ENCODE measurements around the gene GPR162. TPM values are rescaled to one million over a fixed set of nuclear protein-coding genes. Genes with fewer than 3 reads are reported as not detected.

Gene GPR162
- total and polyA plus RNA-seq, 7 experiments from 2014 or later: 0.30 to 10.5 (median 0.38) TPM; not detected in 2

- H3K9me3 ChIP-seq (ENCODE audit: control insufficient read depth in 2 of 3, low read length in 3 of 3): no peaks in the 10 kb centered on the region
- no peak overlapping the region for H3K27ac Mint-ChIP-seq
- no peak for ATAC-seq
- POLR2A ChIA-PET: interaction anchor here (0.6 to 1.6 kb wide), 2 partner anchors 8 to 91 kb away, joined by 3 to 4 read pairs; partner anchors contain the start of gene CDCA3
- H3K27me3 ChIP-seq (ENCODE audit: control insufficient read depth in 2 of 2, insufficient read depth in 2 of 2, low read length in 2 of 2): no peaks in the 10 kb centered on the region
- H3K4me3 ChIP-seq (ENCODE audit: low read length): no peak overlapping the region
- H3K36me3 Mint-ChIP-seq: peaks cover 0 to 11% (median 10%) of the 10 kb centered on the region in 5 donors
- CTCF ChIA-PET: interaction anchor here (1.0 to 1.7 kb wide), 2 partner anchors 9 to 22 kb away, joined by 3 to 8 read pairs; no protein-coding TSS in a partner anchor
- no peak for DNase-seq
- no peak overlapping the region for H3K4me3 Mint-ChIP-seq
- H3K9me3 Mint-ChIP-seq: no peaks in the 10 kb centered on the region
- H3K4me1 Mint-ChIP-seq: peaks cover 0 to 3% (median 0%) of the 10 kb centered on the region in 7 donors
- H3K36me3 ChIP-seq (ENCODE audit: control insufficient read depth in 2 of 3, insufficient read depth in 3 of 3, low read length in 3 of 3): peaks cover 0 to 6% (median 4%) of the 10 kb centered on the region in 3 experiments
- no peaks in the 10 kb centered on the region for H3K4me1 ChIP-seq (ENCODE audit: control insufficient read depth in 2 of 2, insufficient read depth in 2 of 2, low read length in 2 of 2)
- H3K27me3 Mint-ChIP-seq: no peaks in the 10 kb centered on the region
- intact Hi-C loops (cut with micrococcal nuclease): no loop called here
- no peak overlapping the region for H3K27ac ChIP-seq (ENCODE audit: low read depth, low read length)
These were observed 21.7 kb downstream of the GPR162 start for GRCh38 chr12:6843118-6843902.

GRCh38 chr12:6845395-6845794 is 23.8 kb downstream of the GPR162 start:
- no peak overlapping the region for H3K27ac Mint-ChIP-seq
- Histone ChIP-seq H3K27me3 (ENCODE audit: control insufficient read depth in 2 of 2, insufficient read depth in 2 of 2, low read length in 2 of 2) (no peaks in the 10 kb centered on the region), H3K36me3 (ENCODE audit: control insufficient read depth in 2 of 3, insufficient read depth in 3 of 3, low read length in 3 of 3) (peaks cover 0 to 6% (median 4%) of the 10 kb centered on the region in 3 experiments), H3K4me3 (ENCODE audit: low read length) (no peak overlapping the region), H3K27ac (ENCODE audit: low read depth, low read length) (no peak overlapping the region), H3K4me1 (ENCODE audit: control insufficient read depth in 2 of 2, insufficient read depth in 2 of 2, low read length in 2 of 2) (no peaks in the 10 kb centered on the region), H3K9me3 (ENCODE audit: control insufficient read depth in 2 of 3, low read length in 3 of 3) (no peaks in the 10 kb centered on the region)
- peaks cover 0 to 18% (median 0%) of the 10 kb centered on the region in 7 donors for H3K4me1 Mint-ChIP-seq
- no peak for ATAC-seq
- ChIA-PET CTCF (no interaction called here), POLR2A (interaction anchor here (0.7 to 1.2 kb wide), 2 partner anchors 29 to 93 kb away, joined by 3 read pairs; no protein-coding TSS in a partner anchor)
- peaks cover 0 to 21% (median 10%) of the 10 kb centered on the region in 5 donors for H3K36me3 Mint-ChIP-seq
- no peak overlapping the region for H3K4me3 Mint-ChIP-seq
- no peak for DNase-seq
- intact Hi-C loops (cut with micrococcal nuclease): no loop called here
- no peaks in the 10 kb centered on the region for H3K27me3 Mint-ChIP-seq
- no peaks in the 10 kb centered on the region for H3K9me3 Mint-ChIP-seq

GRCh38 chr12:6846316-6846869 is 24.8 kb downstream of the GPR162 start:
- ATAC-seq (no peak), DNase-seq (no peak)
- intact Hi-C loops (cut with micrococcal nuclease): no loop called here
- Mint-ChIP-seq H3K27ac (no peak overlapping the region), H3K27me3 (no peaks in the 10 kb centered on the region), H3K36me3 (peaks cover 0 to 22% (median 10%) of the 10 kb centered on the region in 5 donors), H3K9me3 (no peaks in the 10 kb centered on the region), H3K4me3 (no peak overlapping the region), H3K4me1 (peaks cover 0 to 24% (median 5%) of the 10 kb centered on the region in 7 donors)
- peaks cover 0 to 6% (median 4%) of the 10 kb centered on the region in 3 experiments for H3K36me3 ChIP-seq (ENCODE audit: control insufficient read depth in 2 of 3, insufficient read depth in 3 of 3, low read length in 3 of 3)
- H3K9me3 ChIP-seq (ENCODE audit: control insufficient read depth in 2 of 3, low read length in 3 of 3): no peaks in the 10 kb centered on the region
- no peak overlapping the region for H3K27ac ChIP-seq (ENCODE audit: low read depth, low read length)
- H3K4me3 ChIP-seq (ENCODE audit: low read length): no peak overlapping the region
- CTCF ChIA-PET: interaction anchor here (2.3 kb wide), 1 partner anchor 26 kb away, joined by 5 read pairs; the partner anchor contains the start of gene SPSB2
- H3K4me1 ChIP-seq (ENCODE audit: control insufficient read depth in 2 of 2, insufficient read depth in 2 of 2, low read length in 2 of 2): peaks cover 0 to 5% of the 10 kb centered on the region in 2 donors
- no peaks in the 10 kb centered on the region for H3K27me3 ChIP-seq (ENCODE audit: control insufficient read depth in 2 of 2, insufficient read depth in 2 of 2, low read length in 2 of 2)
- POLR2A ChIA-PET: interaction anchor here (0.9 kb wide), 1 partner anchor 18 kb away, joined by 5 read pairs; the partner anchor contains the start of gene P3H3

GRCh38 chr12:6847676-6848075 is 26.1 kb downstream of the GPR162 start:
- peaks cover 0 to 25% (median 7%) of the 10 kb centered on the region in 7 donors for H3K4me1 Mint-ChIP-seq
- peaks cover 0 to 22% (median 10%) of the 10 kb centered on the region in 5 donors for H3K36me3 Mint-ChIP-seq
- Histone ChIP-seq H3K9me3 (ENCODE audit: control insufficient read depth in 2 of 3, low read length in 3 of 3) (no peaks in the 10 kb centered on the region), H3K4me3 (ENCODE audit: low read length) (no peak overlapping the region), H3K27ac (ENCODE audit: low read depth, low read length) (no peak overlapping the region), H3K4me1 (ENCODE audit: control insufficient read depth in 2 of 2, insufficient read depth in 2 of 2, low read length in 2 of 2) (peaks cover 0 to 5% of the 10 kb centered on the region in 2 donors), H3K27me3 (ENCODE audit: control insufficient read depth in 2 of 2, insufficient read depth in 2 of 2, low read length in 2 of 2) (no peaks in the 10 kb centered on the region), H3K36me3 (ENCODE audit: control insufficient read depth in 2 of 3, insufficient read depth in 3 of 3, low read length in 3 of 3) (peaks cover 0 to 6% (median 4%) of the 10 kb centered on the region in 3 experiments)
- ATAC-seq (no peak), DNase-seq (no peak)
- POLR2A ChIA-PET: no interaction called here
- peak overlapping the region in 1 of 9 donors; percentile 44 for H3K27ac Mint-ChIP-seq
- no peak overlapping the region for H3K4me3 Mint-ChIP-seq
- intact Hi-C loops (cut with micrococcal nuclease): no loop called here
- CTCF ChIA-PET: interaction anchor here (0.6 to 2.3 kb wide), 3 partner anchors 25 to 90 kb away, joined by 3 to 5 read pairs (median 3); partner anchors contain the start of gene SPSB2
- H3K9me3 Mint-ChIP-seq: no peaks in the 10 kb centered on the region
- H3K27me3 Mint-ChIP-seq: no peaks in the 10 kb centered on the region

- Mint-ChIP-seq H3K9me3 (no peaks in the 10 kb centered on the region), H3K4me1 (peaks cover 12 to 38% (median 22%) of the 10 kb centered on the region in 7 donors), H3K36me3 (peaks cover 0 to 25% (median 8%) of the 10 kb centered on the region in 5 donors), H3K4me3 (peak overlapping the region in 2 of 10 donors; percentile 48 to 95), H3K27me3 (no peaks in the 10 kb centered on the region), H3K27ac (peak overlapping the region in 2 of 9 donors; percentile 9 to 65)
- intact Hi-C loops (cut with micrococcal nuclease): no loop called here
- peaks cover 0 to 6% (median 4%) of the 10 kb centered on the region in 3 experiments for H3K36me3 ChIP-seq (ENCODE audit: control insufficient read depth in 2 of 3, insufficient read depth in 3 of 3, low read length in 3 of 3)
- no peak overlapping the region for H3K27ac ChIP-seq (ENCODE audit: low read depth, low read length)
- DNase-seq (no peak), ATAC-seq (no peak)
- CTCF ChIA-PET: interaction anchor here (0.6 to 2.0 kb wide), 3 partner anchors 14 to 227 kb away, joined by 3 to 5 read pairs (median 4); partner anchors contain the start of gene P3H3
- no peak overlapping the region for H3K4me3 ChIP-seq (ENCODE audit: low read length)
- no peaks in the 10 kb centered on the region for H3K9me3 ChIP-seq (ENCODE audit: control insufficient read depth in 2 of 3, low read length in 3 of 3)
- H3K4me1 ChIP-seq (ENCODE audit: control insufficient read depth in 2 of 2, insufficient read depth in 2 of 2, low read length in 2 of 2): peaks cover 16 to 17% of the 10 kb centered on the region in 2 donors
- POLR2A ChIA-PET: interaction anchor here (0.6 to 1.2 kb wide), 3 partner anchors 38 to 144 kb away, joined by 3 to 4 read pairs (median 3); partner anchors contain the start of gene COPS7A
- no peaks in the 10 kb centered on the region for H3K27me3 ChIP-seq (ENCODE audit: control insufficient read depth in 2 of 2, insufficient read depth in 2 of 2, low read length in 2 of 2)
These were observed 27.8 kb downstream of the GPR162 start for GRCh38 chr12:6849427-6849826.

GRCh38 chr12:6849976-6850560 is 28.4 kb downstream of the GPR162 start:
- H3K27ac ChIP-seq (ENCODE audit: low read depth, low read length): no peak overlapping the region
- H3K4me3 ChIP-seq (ENCODE audit: low read length): no peak overlapping the region
- peak overlapping the region in 4 of 10 donors; percentile 8 to 95 (median 42) for H3K4me3 Mint-ChIP-seq

More at GRCh38 chr12:6849976-6850560, 28.4 kb downstream of the GPR162 start:
- peaks cover 16 to 18% of the 10 kb centered on the region in 2 donors for H3K4me1 ChIP-seq (ENCODE audit: control insufficient read depth in 2 of 2, insufficient read depth in 2 of 2, low read length in 2 of 2)
- no peak for DNase-seq
- H3K36me3 ChIP-seq (ENCODE audit: control insufficient read depth in 2 of 3, insufficient read depth in 3 of 3, low read length in 3 of 3): peaks cover 0 to 4% (median 2%) of the 10 kb centered on the region in 3 experiments
- ChIA-PET CTCF (interaction anchor here (2.0 to 4.0 kb wide), 2 partner anchors 18 to 21 kb away, joined by 5 to 31 read pairs; partner anchors contain the start of genes P3H3 and TPI1), POLR2A (interaction anchor here (0.6 to 3.6 kb wide), 5 partner anchors 9 to 145 kb away, joined by 3 to 20 read pairs (median 3); partner anchors contain the start of gene COPS7A)
- intact Hi-C loops (cut with micrococcal nuclease): loop anchor here (2.0 to 5.0 kb wide), 3 partner anchors 257 to 379 kb away; partner anchors contain the start of genes C1RL (in 1 of the 2), PEX5 (in 1 of the 2) and VAMP1 (in 1 of the 2)
- Mint-ChIP-seq H3K27me3 (no peaks in the 10 kb centered on the region), H3K36me3 (peaks cover 0 to 25% (median 1%) of the 10 kb centered on the region in 5 donors), H3K4me1 (peaks cover 12 to 38% (median 26%) of the 10 kb centered on the region in 7 donors), H3K27ac (peak overlapping the region in 3 of 9 donors; percentile 45 to 87 (median 64)), H3K9me3 (no peaks in the 10 kb centered on the region)
- ATAC-seq: no peak
- no peaks in the 10 kb centered on the region for H3K9me3 ChIP-seq (ENCODE audit: control insufficient read depth in 2 of 3, low read length in 3 of 3)
- H3K27me3 ChIP-seq (ENCODE audit: control insufficient read depth in 2 of 2, insufficient read depth in 2 of 2, low read length in 2 of 2): no peaks in the 10 kb centered on the region
